ENCODE results near the gene DPYD. TPM values are rescaled to one million over a fixed set of nuclear protein-coding genes. Genes with fewer than 3 reads are reported as not detected.

DPYD gene
- total RNA-seq, 2 experiments from 2014 or later: 34.4 to 35.9 TPM

DNA sequence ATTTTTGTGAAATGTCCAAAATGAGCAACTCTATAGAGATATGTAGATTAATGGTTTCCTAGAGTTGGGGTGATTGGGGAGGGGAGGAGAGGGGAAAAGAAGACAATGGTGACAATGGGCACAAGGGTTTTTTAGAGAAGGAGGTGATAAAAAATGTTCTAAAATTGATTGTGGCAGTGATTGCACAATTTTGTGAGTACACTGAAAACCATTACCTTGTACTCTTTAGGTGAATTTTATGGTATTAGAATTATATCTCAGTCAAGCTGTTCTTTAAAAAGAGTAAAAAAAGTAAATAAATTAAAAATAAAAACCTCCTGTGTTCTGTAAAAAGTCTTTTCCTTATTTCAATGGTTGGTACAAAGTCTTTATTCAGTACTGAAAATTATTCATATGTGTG, 869.0 kb downstream of the DPYD start:
- H3K4me3 Mint-ChIP-seq: no peak overlapping the region
- ChIA-PET POLR2A (no interaction called here), CTCF (no interaction called here)
- Histone ChIP-seq H3K27ac (ENCODE audit: low read depth in 1 of 2, low read length in 2 of 2) (no peak overlapping the region), H3K36me3 (ENCODE audit: insufficient read depth, low read length) (no peaks in the 10 kb centered on the region), H3K9me3 (ENCODE audit: control insufficient read depth in 1 of 2, insufficient read depth in 1 of 2, low read length in 2 of 2) (peaks cover 6 to 13% of the 10 kb centered on the region in 2 experiments), H3K4me1 (ENCODE audit: insufficient read depth, low read length) (no peaks in the 10 kb centered on the region), H3K4me3 (ENCODE audit: low read length) (no peak overlapping the region), H3K27me3 (ENCODE audit: control insufficient read depth in 1 of 2, insufficient read depth in 2 of 2, low read length in 2 of 2) (no peaks in the 10 kb centered on the region)
- no peaks in the 10 kb centered on the region for H3K4me1 Mint-ChIP-seq (ENCODE audit: low read depth)
- TF ChIP-seq, protein P1, sequence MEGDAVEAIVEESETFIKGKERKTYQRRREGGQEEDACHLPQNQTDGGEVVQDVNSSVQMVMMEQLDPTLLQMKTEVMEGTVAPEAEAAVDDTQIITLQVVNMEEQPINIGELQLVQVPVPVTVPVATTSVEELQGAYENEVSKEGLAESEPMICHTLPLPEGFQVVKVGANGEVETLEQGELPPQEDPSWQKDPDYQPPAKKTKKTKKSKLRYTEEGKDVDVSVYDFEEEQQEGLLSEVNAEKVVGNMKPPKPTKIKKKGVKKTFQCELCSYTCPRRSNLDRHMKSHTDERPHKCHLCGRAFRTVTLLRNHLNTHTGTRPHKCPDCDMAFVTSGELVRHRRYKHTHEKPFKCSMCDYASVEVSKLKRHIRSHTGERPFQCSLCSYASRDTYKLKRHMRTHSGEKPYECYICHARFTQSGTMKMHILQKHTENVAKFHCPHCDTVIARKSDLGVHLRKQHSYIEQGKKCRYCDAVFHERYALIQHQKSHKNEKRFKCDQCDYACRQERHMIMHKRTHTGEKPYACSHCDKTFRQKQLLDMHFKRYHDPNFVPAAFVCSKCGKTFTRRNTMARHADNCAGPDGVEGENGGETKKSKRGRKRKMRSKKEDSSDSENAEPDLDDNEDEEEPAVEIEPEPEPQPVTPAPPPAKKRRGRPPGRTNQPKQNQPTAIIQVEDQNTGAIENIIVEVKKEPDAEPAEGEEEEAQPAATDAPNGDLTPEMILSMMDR (IDR thresholded peaks at IDR 0.05): no peak
- DNase-seq (no peak), ATAC-seq (ENCODE audit: poor library complexity) (no peak)
- H3K36me3 Mint-ChIP-seq (ENCODE audit: low read depth): no peaks in the 10 kb centered on the region
- no peak overlapping the region for H3K27ac Mint-ChIP-seq
- peaks cover 2% of the 10 kb centered on the region for H3K27me3 Mint-ChIP-seq
- peaks cover 5% of the 10 kb centered on the region for H3K9me3 Mint-ChIP-seq
- intact Hi-C loops (cut with DNase I, micrococcal nuclease): no loop called here

DNA sequence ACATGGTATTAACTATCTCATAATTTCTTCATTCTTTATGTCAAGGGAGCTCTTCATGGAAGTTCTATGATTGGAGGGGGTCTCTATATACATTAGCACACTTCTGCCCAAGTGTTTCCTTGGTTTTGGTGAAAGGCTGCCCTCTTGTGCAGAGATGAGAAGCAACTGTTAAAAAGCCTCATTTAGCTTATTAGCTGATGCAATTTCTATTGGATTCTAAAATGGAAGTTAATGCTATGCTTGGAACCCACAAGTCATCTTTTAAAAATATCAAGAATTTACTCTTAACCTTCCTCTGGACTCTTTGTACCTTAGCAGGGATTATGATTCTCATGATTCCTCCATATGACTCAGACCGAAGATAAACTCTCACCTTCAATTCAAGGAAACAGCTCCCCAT, 870.3 kb downstream of the DPYD start:
- Histone ChIP-seq H3K36me3 (ENCODE audit: insufficient read depth, low read length) (no peaks in the 10 kb centered on the region), H3K4me3 (ENCODE audit: low read length) (no peak overlapping the region), H3K27me3 (ENCODE audit: control insufficient read depth in 1 of 2, insufficient read depth in 2 of 2, low read length in 2 of 2) (no peaks in the 10 kb centered on the region), H3K27ac (ENCODE audit: low read depth in 1 of 2, low read length in 2 of 2) (no peak overlapping the region), H3K9me3 (ENCODE audit: control insufficient read depth in 1 of 2, insufficient read depth in 1 of 2, low read length in 2 of 2) (peaks cover 0 to 2% of the 10 kb centered on the region in 2 experiments), H3K4me1 (ENCODE audit: insufficient read depth, low read length) (no peaks in the 10 kb centered on the region)
- ChIA-PET POLR2A (no interaction called here), CTCF (interaction anchor here (0.6 kb wide), 1 partner anchor 682 kb away, joined by 3 read pairs; no protein-coding TSS in a partner anchor)
- Mint-ChIP-seq H3K4me1 (ENCODE audit: low read depth) (no peaks in the 10 kb centered on the region), H3K9me3 (peaks cover 5% of the 10 kb centered on the region), H3K27me3 (peaks cover 10% of the 10 kb centered on the region), H3K4me3 (no peak overlapping the region), H3K27ac (no peak overlapping the region), H3K36me3 (ENCODE audit: low read depth) (no peaks in the 10 kb centered on the region)
- ATAC-seq (ENCODE audit: poor library complexity): no peak
- TF ChIP-seq, protein P1 (IDR thresholded peaks at IDR 0.05): no peak
- intact Hi-C loops (cut with DNase I, micrococcal nuclease): no loop called here
- no peak for DNase-seq

DNA sequence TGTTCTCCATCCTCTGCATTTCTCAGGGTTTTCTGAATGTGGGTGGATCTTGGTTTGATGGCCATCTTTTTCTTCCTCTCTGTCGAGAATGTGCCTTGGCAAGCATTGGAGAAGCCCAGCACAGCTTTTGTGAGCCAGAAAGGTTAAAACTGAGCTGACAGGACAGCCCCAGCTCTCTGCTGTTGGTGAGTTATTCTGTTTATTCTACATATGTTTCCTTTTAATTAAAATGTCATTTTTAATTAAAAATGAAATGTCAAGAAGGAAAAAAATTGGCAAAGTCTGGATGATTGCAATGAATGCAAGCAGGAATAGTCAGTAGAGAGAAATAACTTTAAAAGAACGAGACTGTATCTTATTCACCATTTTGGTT, 873.4 kb downstream of the DPYD start:
- CTCF ChIA-PET: no interaction called here
- Histone ChIP-seq H3K27ac (ENCODE audit: low read depth in 1 of 2, low read length in 2 of 2) (no peak overlapping the region), H3K9me3 (ENCODE audit: control insufficient read depth in 1 of 2, insufficient read depth in 1 of 2, low read length in 2 of 2) (peaks cover 0 to 15% of the 10 kb centered on the region in 2 experiments), H3K4me3 (ENCODE audit: low read length) (no peak overlapping the region), H3K4me1 (ENCODE audit: insufficient read depth, low read length) (no peaks in the 10 kb centered on the region), H3K36me3 (ENCODE audit: insufficient read depth, low read length) (no peaks in the 10 kb centered on the region), H3K27me3 (ENCODE audit: control insufficient read depth in 1 of 2, insufficient read depth in 2 of 2, low read length in 2 of 2) (peaks cover 0 to 4% of the 10 kb centered on the region in 2 experiments)
- POLR2A ChIA-PET: no interaction called here
- H3K4me1 Mint-ChIP-seq (ENCODE audit: low read depth): no peaks in the 10 kb centered on the region
- intact Hi-C loops (cut with DNase I, micrococcal nuclease): no loop called here
- H3K9me3 Mint-ChIP-seq: peaks cover 3% of the 10 kb centered on the region
- no peak overlapping the region for H3K27ac Mint-ChIP-seq
- peaks cover 15% of the 10 kb centered on the region for H3K27me3 Mint-ChIP-seq
- DNase-seq (no peak), ATAC-seq (ENCODE audit: poor library complexity) (no peak)
- no peaks in the 10 kb centered on the region for H3K36me3 Mint-ChIP-seq (ENCODE audit: low read depth)
- TF ChIP-seq, protein P1 (IDR thresholded peaks at IDR 0.05): no peak
- H3K4me3 Mint-ChIP-seq: no peak overlapping the region

Data from CD4-positive, alpha-beta T cell (primary cell).